ENCODE data around the gene ITGA7.

DNA sequence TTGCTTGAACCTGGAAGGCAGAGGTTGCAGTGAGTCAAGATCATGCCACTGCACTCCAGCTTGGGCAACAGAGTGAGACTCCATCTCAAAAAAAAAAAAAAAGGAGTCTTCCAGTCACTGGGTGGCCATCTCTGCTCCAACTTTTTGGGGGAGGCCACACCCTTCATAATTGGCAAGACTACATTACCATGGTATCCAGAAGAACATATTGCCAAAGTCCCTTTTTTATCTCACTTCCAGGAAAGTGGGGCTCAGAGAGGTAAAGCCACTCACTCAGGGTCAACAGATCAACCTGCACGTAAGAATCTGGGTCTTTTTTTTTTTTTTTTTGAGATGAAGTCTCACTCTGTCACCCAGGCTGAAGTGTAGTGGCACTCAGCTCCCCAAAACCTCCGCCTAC, 26.2 kb upstream of the ITGA7 start:
- TF ChIP-seq, protein P1, sequence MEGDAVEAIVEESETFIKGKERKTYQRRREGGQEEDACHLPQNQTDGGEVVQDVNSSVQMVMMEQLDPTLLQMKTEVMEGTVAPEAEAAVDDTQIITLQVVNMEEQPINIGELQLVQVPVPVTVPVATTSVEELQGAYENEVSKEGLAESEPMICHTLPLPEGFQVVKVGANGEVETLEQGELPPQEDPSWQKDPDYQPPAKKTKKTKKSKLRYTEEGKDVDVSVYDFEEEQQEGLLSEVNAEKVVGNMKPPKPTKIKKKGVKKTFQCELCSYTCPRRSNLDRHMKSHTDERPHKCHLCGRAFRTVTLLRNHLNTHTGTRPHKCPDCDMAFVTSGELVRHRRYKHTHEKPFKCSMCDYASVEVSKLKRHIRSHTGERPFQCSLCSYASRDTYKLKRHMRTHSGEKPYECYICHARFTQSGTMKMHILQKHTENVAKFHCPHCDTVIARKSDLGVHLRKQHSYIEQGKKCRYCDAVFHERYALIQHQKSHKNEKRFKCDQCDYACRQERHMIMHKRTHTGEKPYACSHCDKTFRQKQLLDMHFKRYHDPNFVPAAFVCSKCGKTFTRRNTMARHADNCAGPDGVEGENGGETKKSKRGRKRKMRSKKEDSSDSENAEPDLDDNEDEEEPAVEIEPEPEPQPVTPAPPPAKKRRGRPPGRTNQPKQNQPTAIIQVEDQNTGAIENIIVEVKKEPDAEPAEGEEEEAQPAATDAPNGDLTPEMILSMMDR (IDR thresholded peaks at IDR 0.05), result no peak
- TF ChIP-seq EZH2 (IDR thresholded peaks at IDR 0.05) (no peak), EZH2phosphoT487 (IDR thresholded peaks at IDR 0.05) (no peak)

All from neural progenitor cell (in vitro differentiated cells).